Measurements from ENCODE around the gene TTC36.
"Not testable (repeated sequence)": the region's sequence is repeated elsewhere in the genome, so short reads cannot be mapped to it uniquely, and the experiment has no call there.

The TTC36 gene

GRCh38 chr11:118532852-118533768 is 5.8 kb downstream of the TTC36 start:
- DNase-seq = no peak

- no peak for DNase-seq
Measured at GRCh38 chr11:118533769-118534729, 6.8 kb downstream of the TTC36 start.

GRCh38 chr11:118535261-118535660 is 8.0 kb downstream of the TTC36 start:
- no peak for DNase-seq

- no peak for DNase-seq
Measured at GRCh38 chr11:118536726-118537125, 9.5 kb downstream of the TTC36 start.

- no peak for DNase-seq
Measured at GRCh38 chr11:118537409-118537980, 10.2 kb downstream of the TTC36 start.

- no peak for DNase-seq
Measured at GRCh38 chr11:118544010-118544646, 16.9 kb downstream of the TTC36 start.

- no peak for DNase-seq
Measured at GRCh38 chr11:118544647-118545010, 17.4 kb downstream of the TTC36 start.

GRCh38 chr11:118545533-118545932 is 18.3 kb downstream of the TTC36 start:
- no peak for DNase-seq

- DNase-seq = no peak
Measured at GRCh38 chr11:118547132-118547531, 19.9 kb downstream of the TTC36 start.

GRCh38 chr11:118552341-118552740 is 25.1 kb downstream of the TTC36 start:
- no peak for DNase-seq

GRCh38 chr11:118560806-118561205 is 33.5 kb downstream of the TTC36 start:
- DNase-seq = no peak

GRCh38 chr11:118565051-118565450 is 37.8 kb downstream of the TTC36 start:
- DNase-seq = no peak

GRCh38 chr11:118569670-118570069 is 42.4 kb downstream of the TTC36 start:
- DNase-seq = no peak

- no peak for DNase-seq
Measured at GRCh38 chr11:118570787-118571186, 43.5 kb downstream of the TTC36 start.

- DNase-seq = peak; percentile 14
Measured at GRCh38 chr11:118571701-118572060, 44.4 kb downstream of the TTC36 start.

GRCh38 chr11:118572061-118572980 is 45.0 kb downstream of the TTC36 start, which contains the start of gene ARCN1:
TSS of gene ARCN1 (plus strand) at chr11:118572409. CDS start at chr11:118572548, 139 bp downstream.
- peak; percentile 85 for DNase-seq

- peak; percentile 42 for DNase-seq
Measured at GRCh38 chr11:118572981-118573550, 45.8 kb downstream of the TTC36 start.

- no peak for DNase-seq
Measured at GRCh38 chr11:118574636-118575035, 47.4 kb downstream of the TTC36 start.

GRCh38 chr11:118577995-118578394 is 50.7 kb downstream of the TTC36 start:
- DNase-seq = not testable (repeated sequence)

All from fibroblast of skin of abdomen (primary cell).